Pancreas (tissue), 10 donors: ENCODE results near the gene BBOX1. TPM values are rescaled to one million over a fixed set of nuclear protein-coding genes. Genes with fewer than 3 reads are reported as not detected.
"Not testable (repeated sequence)": the region's sequence is repeated elsewhere in the genome, so short reads cannot be mapped to it uniquely, and the experiment has no call there.

Experiments
- ATAC-seq, 4 donors: fragments of 200-7000 bp; cut with Tn5 transposase; one replicate each; pipeline versions ENCODE4 v1.8.0 to v1.9.1; 2020; ENCODE audit warnings: mild to moderate bottlenecking in 4 of 4, moderate library complexity in 4 of 4
- DNase-seq, 6 donors: peaks; one replicate each; pipeline ENCODE4 v3.0.0-alpha.2; 2020
- FAIRE-seq: peaks from 2 replicates; lab custom pipeline; 2012; peaks lifted over from hg19 to GRCh38; lab: Jason Lieb, UNC
- H3K27ac ChIP-seq, 4 donors: fragments of 200-600 bp; sonication (generic); 1 replicate in 3 of 4; 2 replicates in 1 of 4; pipeline versions ENCODE4 v1.5.0 to v1.8.0; 2020
- H3K27me3 ChIP-seq, 4 donors: fragments of 200-600 bp; one replicate each; pipeline ENCODE4 v1.8.0; 2021
- H3K36me3 ChIP-seq, 3 donors: fragments of 200-600 bp; sonication (generic) in 1 of 3; one replicate each; pipeline versions ENCODE4 v1.5.0 to v1.8.0; 2020 to 2021
- H3K4me1 ChIP-seq, 3 donors: fragments of 200-600 bp; one replicate each; pipeline ENCODE4 v1.8.0; 2021
- H3K4me3 ChIP-seq, 4 donors: fragments of 200-600 bp; sonication (generic) in 2 of 4; one replicate each; pipeline versions ENCODE4 v1.5.0 to v1.8.0; 2020 to 2021
- H3K9me3 ChIP-seq, 4 donors: fragments of 200-600 bp; one replicate each; pipeline ENCODE4 v1.8.0; 2021
- WGBS, 2 donors: extraction: QIAGEN DNeasy Blood & Tissue Kit; methylation state at CpG; one replicate each; pipeline ENCODE4 v1.1.7; 2013; 5-methylcytosine and 5-hydroxymethylcytosine counted together
- intact Hi-C, 3 donors: fragments of 100-400 bp; cut with DNase I; formaldehyde crosslinking; loops; one replicate each; pipeline versions ENCODE4 v1.11.1 to v1.14.2; 2022
- polyA plus RNA-seq, 2 donors: library from polyadenylated mRNA; stranded (reverse); fragments of 200-250 nt; gene quantifications; one replicate each; pipeline ENCODE4 v1.2.3, GENCODE V29; 2013
- total RNA-seq, 6 donors: library from RNA; stranded (reverse); fragmentation: NEBNext Ultra II Directional in 4 of 6; extraction: Animal tissue kit (Norgen Biotek cat#: 25700) in 4 of 6; gene quantifications; one replicate each; pipeline versions ENCODE4 v1.2.1 to v1.2.4, GENCODE V29; 2021 to 2023
- TF ChIP-seq, protein P1 (sequence below), 4 donors: fragments of 200-600 bp; sonication (generic) in 3 of 4; IDR thresholded peaks; one replicate each; pipeline versions ENCODE4 v1.5.0 to v1.8.0; 2021; ENCODE audit warnings: antibody characterized with exemption in 4 of 4
- donor health status: healthy with polysubstance abuse.
- donor health status: DM: no; HTN: no; CAD: no; lungs with moderate emphysema.
- donor health status: DM: no; HTN: no; CAD: no.
- donor health status: control.
- donor health status: control.
- donor health status: Bipolar disorder and iron deficiency.
- donor health status: DM: yes; HTN: yes; CAD: no.
- donor health status: DM: no; HTN: no; CAD: no.
- donor health status: DM: no; HTN: no; CAD: no.
- donor health status: DM: yes; HTN: yes; CAD: no.

Gene BBOX1
- total and polyA plus RNA-seq, 8 donors, result 0.14 to 2.2 (median 0.34) TPM

DNA sequence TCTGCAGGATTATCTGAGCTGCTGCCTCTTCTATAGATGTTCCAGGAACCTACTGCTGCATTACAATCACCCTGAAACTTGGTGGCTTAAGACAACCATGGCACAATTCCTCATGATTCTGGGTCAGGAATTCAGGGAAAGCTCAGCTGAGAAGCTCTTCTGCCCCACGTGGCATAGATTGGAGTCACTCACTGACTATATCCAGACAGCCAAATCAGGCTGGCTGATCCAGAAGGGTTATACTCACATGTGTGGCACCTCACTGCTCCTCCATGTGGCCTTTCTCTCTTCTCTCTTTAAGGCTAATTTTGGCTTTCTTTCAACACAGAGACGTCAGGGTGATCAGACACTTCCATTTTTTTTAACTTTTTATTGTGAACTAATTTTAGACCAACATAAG lies 125.5 kb downstream of the BBOX1 start:
- WGBS, 2 donors, result 13 to 18% methylated on average over 2 of the region's 2 CpGs
- intact Hi-C loops, result loop anchor here (5.0 to 10.0 kb wide), 3 partner anchors 409 to 431 kb away; no protein-coding TSS in a partner anchor
- TF ChIP-seq, protein P1, sequence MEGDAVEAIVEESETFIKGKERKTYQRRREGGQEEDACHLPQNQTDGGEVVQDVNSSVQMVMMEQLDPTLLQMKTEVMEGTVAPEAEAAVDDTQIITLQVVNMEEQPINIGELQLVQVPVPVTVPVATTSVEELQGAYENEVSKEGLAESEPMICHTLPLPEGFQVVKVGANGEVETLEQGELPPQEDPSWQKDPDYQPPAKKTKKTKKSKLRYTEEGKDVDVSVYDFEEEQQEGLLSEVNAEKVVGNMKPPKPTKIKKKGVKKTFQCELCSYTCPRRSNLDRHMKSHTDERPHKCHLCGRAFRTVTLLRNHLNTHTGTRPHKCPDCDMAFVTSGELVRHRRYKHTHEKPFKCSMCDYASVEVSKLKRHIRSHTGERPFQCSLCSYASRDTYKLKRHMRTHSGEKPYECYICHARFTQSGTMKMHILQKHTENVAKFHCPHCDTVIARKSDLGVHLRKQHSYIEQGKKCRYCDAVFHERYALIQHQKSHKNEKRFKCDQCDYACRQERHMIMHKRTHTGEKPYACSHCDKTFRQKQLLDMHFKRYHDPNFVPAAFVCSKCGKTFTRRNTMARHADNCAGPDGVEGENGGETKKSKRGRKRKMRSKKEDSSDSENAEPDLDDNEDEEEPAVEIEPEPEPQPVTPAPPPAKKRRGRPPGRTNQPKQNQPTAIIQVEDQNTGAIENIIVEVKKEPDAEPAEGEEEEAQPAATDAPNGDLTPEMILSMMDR (IDR thresholded peaks at IDR 0.05), result no peak
- ATAC-seq (no peak), FAIRE-seq (no peak), DNase-seq (no peak)
- H3K36me3 ChIP-seq, result no peaks in the 10 kb centered on the region
- no peak overlapping the region for H3K27ac ChIP-seq
- H3K4me1 ChIP-seq, result no peaks in the 10 kb centered on the region
- H3K27me3 ChIP-seq, result no peaks in the 10 kb centered on the region
- H3K9me3 ChIP-seq, result no peaks in the 10 kb centered on the region
- no peak overlapping the region for H3K4me3 ChIP-seq

DNA sequence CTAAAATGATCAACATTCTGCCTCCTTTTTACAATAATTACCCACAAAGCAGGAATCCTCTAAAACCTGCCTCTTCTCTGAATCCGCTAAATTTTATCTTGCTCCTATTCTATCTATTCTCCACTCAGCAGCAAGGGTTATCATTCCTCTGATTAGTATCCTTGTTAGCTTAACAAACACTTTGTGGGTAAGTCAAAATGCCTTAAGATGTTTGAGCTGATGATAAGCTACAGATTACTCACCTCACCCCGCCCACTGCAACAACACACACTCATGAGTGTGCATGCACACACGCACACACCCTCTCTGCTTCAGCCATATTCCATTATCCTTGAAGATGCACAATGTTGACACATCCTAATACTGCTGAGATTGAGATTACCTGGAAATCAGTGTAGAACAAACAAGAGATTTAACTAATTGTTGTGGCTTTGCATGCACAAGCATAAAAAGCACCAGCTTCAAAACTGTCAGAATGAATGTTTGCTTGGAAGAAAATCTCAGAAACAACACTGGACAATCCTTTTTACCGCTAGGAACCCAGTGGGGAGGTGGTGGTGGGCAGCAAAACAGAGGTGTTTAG lies 130.9 kb downstream of the BBOX1 start:
- no peak for DNase-seq
- TF ChIP-seq, protein P1 (IDR thresholded peaks at IDR 0.05), result no peak
- no peaks in the 10 kb centered on the region for H3K27me3 ChIP-seq
- no peaks in the 10 kb centered on the region for H3K9me3 ChIP-seq
- no peak overlapping the region for H3K4me3 ChIP-seq
- ATAC-seq, result no peak
- H3K27ac ChIP-seq, result no peak overlapping the region
- 63 to 81% methylated on average over 4 of the region's 4 CpGs for WGBS, 2 donors
- no peaks in the 10 kb centered on the region for H3K36me3 ChIP-seq
- H3K4me1 ChIP-seq, result peaks cover 0 to 3% (median 0%) of the 10 kb centered on the region in 3 donors
- FAIRE-seq, result no peak
- intact Hi-C loops, result no loop called here

DNA sequence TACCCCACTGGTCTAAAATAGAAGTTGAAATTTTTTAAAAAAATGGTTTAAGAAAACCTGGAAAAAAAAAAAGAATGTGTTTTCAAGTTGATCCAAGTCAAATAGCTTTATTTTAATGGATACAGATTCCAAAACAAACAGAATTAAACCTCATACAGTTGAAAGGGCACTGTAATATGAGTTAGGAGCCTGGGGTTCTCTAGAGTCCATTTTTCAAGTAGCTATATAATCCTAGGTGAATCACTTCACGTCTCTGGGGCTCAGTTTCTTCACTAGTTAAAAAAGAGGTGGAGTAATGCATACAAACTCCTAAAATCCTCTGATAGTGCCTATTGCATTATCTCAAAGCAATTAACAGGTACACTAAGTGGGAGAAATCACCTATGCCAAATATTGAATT lies 132.9 kb downstream of the BBOX1 start:
- no peak for FAIRE-seq
- H3K9me3 ChIP-seq, result no peaks in the 10 kb centered on the region
- H3K27ac ChIP-seq, result peak overlapping the region in 1 of 4 donors; percentile 10
- peaks cover 0 to 3% (median 0%) of the 10 kb centered on the region in 3 donors for H3K4me1 ChIP-seq
- no peak for DNase-seq
- H3K27me3 ChIP-seq, result no peaks in the 10 kb centered on the region
- no peaks in the 10 kb centered on the region for H3K36me3 ChIP-seq
- no peak overlapping the region for H3K4me3 ChIP-seq
- ATAC-seq, result peak in 1 of 4 donors; percentile 47
- intact Hi-C loops, result no loop called here
- TF ChIP-seq, protein P1 (IDR thresholded peaks at IDR 0.05), result no peak
- 39 to 41% methylated on average over 1 of the region's 1 CpG for WGBS, 2 donors

DNA sequence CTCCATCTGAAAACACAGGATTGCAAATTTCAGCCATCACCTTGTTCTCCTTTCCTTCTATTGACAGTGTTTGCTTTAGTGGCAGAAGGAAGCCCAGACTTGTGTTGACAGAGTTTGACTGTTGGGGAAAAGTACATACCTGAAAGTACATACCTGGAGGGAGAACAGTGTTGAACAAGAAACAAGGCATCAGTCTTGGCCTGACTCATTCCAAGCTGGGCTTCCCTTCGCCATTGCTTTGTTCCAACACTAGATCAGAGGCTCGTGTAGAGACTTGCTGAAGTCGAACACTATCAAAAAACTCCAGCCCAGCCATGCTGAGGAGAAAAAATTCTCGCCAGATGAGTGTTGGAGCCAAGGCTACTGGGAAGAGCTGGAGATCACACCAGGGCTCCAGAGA lies 133.4 kb downstream of the BBOX1 start:
- TF ChIP-seq, protein P1 (IDR thresholded peaks at IDR 0.05), result no peak
- FAIRE-seq (no peak), DNase-seq (peak in 1 of 6 donors; percentile 15), ATAC-seq (peak; percentile 74 to 90 (median 79))
- WGBS, 2 donors, result 42 to 51% methylated on average over 4 of the region's 4 CpGs
- peaks cover 0 to 3% (median 0%) of the 10 kb centered on the region in 3 donors for H3K4me1 ChIP-seq
- H3K36me3 ChIP-seq, result no peaks in the 10 kb centered on the region
- H3K4me3 ChIP-seq, result no peak overlapping the region
- intact Hi-C loops, result no loop called here
- no peaks in the 10 kb centered on the region for H3K27me3 ChIP-seq
- H3K9me3 ChIP-seq, result no peaks in the 10 kb centered on the region
- H3K27ac ChIP-seq, result peak overlapping the region in 1 of 4 donors; percentile 10

DNA sequence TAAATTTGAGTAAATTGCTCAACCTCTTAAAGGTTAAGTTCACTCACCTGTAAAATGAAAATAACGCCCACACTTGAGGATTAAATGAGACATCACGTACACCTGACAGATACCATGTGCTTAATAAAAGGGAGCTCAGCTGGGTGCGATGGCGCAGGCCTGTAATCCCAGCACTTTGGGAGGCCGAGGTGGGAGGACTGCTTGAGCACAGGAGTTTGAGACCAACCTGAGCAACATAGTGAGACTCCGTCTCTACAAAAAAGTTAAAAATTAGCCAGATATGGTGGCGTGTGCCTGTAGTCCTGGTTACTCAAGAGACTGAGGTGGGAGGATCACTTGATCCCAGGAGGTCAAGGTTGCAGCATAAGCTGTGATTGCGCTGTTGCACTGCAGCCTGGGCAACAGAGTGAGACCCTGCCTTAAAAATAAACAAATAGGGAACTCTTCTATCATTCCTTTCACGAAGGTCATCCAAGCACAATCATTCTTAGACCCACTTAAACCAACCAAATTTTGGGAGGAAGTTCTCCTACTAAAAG lies 134.1 kb downstream of the BBOX1 start:
- Histone ChIP-seq H3K27ac (no peak overlapping the region), H3K9me3 (no peaks in the 10 kb centered on the region), H3K4me1 (peaks cover 0 to 3% (median 0%) of the 10 kb centered on the region in 3 donors), H3K36me3 (no peaks in the 10 kb centered on the region), H3K4me3 (no peak overlapping the region), H3K27me3 (no peaks in the 10 kb centered on the region)
- ATAC-seq, result no peak
- DNase-seq, result no peak
- TF ChIP-seq, protein P1 (IDR thresholded peaks at IDR 0.05), result no peak
- no peak for FAIRE-seq
- 88 to 92% methylated on average over 9 of the region's 9 CpGs for WGBS, 2 donors
- intact Hi-C loops, result no loop called here

DNA sequence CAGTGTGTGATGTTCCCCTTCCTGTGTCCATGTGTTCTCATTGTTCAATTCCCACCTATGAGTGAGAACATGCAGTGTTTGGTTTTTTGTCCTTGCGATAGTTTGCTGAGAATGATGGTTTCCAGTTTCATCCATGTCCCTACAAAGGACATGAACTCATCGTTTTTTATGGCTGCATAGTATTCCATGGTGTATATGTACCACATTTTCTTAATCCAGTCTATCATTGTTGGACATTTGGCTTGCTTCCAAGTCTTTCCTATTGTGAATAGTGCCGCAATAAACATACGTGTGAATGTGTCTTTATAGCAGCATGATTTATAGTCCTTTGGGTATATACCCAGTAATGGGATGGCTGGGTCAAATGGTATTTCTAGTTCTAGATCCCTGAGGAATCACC lies 134.9 kb downstream of the BBOX1 start:
- H3K4me1 ChIP-seq, H3K9me3 ChIP-seq, DNase-seq, H3K27me3 ChIP-seq, ATAC-seq, H3K36me3 ChIP-seq, H3K27ac ChIP-seq, FAIRE-seq, intact Hi-C loops, H3K4me3 ChIP-seq: not testable (repeated sequence)
- WGBS, 2 donors, result 76 to 77% methylated on average over 3 of the region's 4 CpGs
